KBM-7 (cell line): ENCODE results near the gene TBC1D10A.

Experiments used
- DNase-seq: peaks from one replicate; pipeline ENCODE4 v3.0.0-alpha.2; 2015
- in situ Hi-C: fragments of 300-500 bp; cut with MboI; formaldehyde crosslinking; loops from 2 replicates; pipeline ENCODE4 v1.14.3; 2020; ENCODE audit warnings: low sequenced_read_pairs, low pct_unique_long_range_greater_than_20kb, mixed read lengths

Gene TBC1D10A

GRCh38 chr22:30244641-30245040 is 82.1 kb downstream of the TBC1D10A start:
- in situ Hi-C loops = no loop called here
- DNase-seq = no peak

DNA sequence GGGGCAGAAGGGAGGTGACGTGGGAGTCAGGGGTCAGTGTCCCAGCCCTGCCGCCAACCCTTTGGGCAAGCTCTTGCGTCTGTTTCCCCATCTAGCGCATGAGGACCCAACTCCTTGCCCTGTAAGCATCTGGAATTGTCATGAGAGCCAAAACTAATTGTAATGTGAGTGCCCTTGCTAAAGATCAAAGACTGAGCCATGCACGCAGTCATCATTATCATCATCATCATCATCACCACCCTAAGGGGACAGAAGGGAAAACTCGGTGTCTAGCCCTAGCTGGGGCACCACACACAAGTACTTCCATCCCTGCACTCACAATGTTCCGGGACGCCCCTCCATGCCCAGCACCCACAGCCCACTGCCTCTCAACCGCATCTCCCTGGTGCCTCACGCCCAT is 82.7 kb downstream of the TBC1D10A start:
- in situ Hi-C loops = no loop called here
- no peak for DNase-seq

- in situ Hi-C loops = no loop called here
- no peak for DNase-seq
Measured at GRCh38 chr22:30243661-30244060, 83.1 kb downstream of the TBC1D10A start.
